ENCODE results near the gene SCUBE1. TPM values are rescaled to one million over a fixed set of nuclear protein-coding genes. Genes with fewer than 3 reads are reported as not detected.
A peak's percentile ranks its signal among the peaks of the same experiment; 100 is the strongest.

The SCUBE1 gene
- total RNA-seq, 4 donors from 2014 or later = 0.28 to 3.7 (median 1.7) TPM

DNA sequence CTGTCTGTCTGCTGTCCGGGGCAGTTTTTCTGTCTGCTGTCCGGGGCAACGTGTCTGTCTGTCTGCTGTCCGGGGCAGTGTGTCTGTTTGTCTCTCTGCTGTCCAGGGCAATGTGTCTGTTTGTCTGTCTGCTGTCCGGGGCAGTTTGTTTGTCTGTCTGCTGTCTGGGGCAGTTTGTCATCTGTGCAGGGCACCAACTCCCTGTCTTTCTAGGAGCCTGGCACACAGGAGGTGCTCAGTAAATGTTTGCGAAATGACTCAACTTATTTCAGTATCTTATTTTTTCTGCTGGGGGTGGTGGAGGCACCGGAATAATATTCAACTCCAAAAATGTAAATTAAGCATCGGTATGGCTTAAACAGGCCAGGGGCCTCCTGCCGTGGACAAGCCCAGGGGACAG, 144.2 kb downstream of the SCUBE1 start:
- TF ChIP-seq, protein P1, sequence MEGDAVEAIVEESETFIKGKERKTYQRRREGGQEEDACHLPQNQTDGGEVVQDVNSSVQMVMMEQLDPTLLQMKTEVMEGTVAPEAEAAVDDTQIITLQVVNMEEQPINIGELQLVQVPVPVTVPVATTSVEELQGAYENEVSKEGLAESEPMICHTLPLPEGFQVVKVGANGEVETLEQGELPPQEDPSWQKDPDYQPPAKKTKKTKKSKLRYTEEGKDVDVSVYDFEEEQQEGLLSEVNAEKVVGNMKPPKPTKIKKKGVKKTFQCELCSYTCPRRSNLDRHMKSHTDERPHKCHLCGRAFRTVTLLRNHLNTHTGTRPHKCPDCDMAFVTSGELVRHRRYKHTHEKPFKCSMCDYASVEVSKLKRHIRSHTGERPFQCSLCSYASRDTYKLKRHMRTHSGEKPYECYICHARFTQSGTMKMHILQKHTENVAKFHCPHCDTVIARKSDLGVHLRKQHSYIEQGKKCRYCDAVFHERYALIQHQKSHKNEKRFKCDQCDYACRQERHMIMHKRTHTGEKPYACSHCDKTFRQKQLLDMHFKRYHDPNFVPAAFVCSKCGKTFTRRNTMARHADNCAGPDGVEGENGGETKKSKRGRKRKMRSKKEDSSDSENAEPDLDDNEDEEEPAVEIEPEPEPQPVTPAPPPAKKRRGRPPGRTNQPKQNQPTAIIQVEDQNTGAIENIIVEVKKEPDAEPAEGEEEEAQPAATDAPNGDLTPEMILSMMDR (IDR thresholded peaks at IDR 0.05) = no peak
- ATAC-seq (ENCODE audit: low FRiP score) (no peak), DNase-seq (ENCODE audit: low spot score) (no peak)

DNA sequence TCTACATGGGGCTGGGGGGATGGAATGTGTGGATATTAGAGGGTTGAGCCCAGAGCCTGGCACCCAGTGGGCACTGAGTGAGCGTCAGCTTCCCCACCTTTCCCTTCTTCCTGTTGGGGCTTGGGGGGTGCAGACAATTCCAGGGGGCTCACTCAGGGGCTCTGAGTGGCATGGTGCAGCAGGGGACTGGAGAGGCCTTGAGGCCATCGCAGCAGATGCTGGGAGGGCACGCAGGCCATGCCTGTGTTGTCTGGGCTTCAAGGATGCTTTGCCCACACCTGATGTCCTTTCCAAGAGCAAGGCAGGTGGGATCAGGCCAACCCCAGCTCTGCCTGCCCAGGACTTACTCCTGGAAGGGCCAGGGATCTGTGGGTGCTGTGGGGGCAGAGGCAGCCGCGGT, 145.0 kb downstream of the SCUBE1 start:
- ATAC-seq (ENCODE audit: low FRiP score) (no peak), DNase-seq (ENCODE audit: low spot score) (no peak)
- TF ChIP-seq, protein P1 (IDR thresholded peaks at IDR 0.05) = no peak

DNA sequence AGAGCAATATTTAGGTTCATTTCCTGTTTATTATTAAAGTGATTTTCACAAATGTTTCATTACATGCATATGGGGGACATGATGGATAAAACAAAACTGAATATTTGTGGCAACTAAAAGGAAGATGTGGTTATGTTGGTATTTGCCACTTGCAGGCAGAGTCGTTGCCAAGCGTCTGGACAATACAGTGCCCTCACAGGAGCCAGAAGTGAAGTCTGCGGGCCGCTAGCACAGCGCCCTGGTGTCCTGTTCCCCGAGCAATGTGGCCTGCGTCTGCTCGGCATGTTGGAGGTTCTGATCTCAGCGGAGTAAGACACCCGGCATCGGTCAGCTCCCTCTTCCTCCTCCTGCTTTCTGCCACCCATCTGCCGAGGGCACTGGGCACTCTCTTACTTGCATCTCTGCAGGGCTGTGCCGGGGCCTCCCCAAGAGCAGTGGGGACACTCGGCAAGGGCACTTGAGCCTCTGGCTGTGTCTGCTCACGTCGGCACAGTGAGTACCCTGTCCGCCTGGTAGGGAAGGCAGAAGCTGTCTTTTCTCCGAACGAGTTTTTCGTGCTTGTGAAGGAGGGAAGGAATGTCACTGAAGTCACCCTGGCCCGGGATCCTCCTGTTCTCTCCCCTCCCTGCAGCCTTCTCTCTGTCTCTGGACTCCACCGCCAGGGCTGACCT, 145.8 kb downstream of the SCUBE1 start:
- DNase-seq (ENCODE audit: low spot score) = no peak
- no peak for ATAC-seq (ENCODE audit: low FRiP score)
- TF ChIP-seq, protein P1 (IDR thresholded peaks at IDR 0.05) = no peak

DNA sequence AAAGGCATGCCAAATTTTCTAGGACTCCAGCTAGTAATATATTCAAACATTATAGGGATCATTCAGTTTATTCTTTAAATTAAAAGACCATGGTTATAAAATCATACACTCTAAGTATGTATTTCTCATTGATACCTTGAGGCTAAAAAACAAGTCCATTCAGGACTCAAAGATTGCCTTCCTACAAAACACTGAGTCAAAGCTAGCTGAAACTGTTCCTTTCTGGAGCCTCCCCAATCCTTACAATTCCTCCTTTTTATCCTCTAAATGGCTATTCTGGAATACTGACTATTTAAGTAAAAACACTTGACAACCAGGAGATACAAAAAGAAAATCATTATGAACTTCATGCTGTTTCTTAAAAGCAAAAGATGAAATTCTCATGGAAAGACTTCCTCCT, 151.3 kb downstream of the SCUBE1 start:
- TF ChIP-seq, protein P1 (IDR thresholded peaks at IDR 0.05) = no peak
- no peak for DNase-seq (ENCODE audit: low spot score)
- no peak for ATAC-seq (ENCODE audit: low FRiP score)

DNA sequence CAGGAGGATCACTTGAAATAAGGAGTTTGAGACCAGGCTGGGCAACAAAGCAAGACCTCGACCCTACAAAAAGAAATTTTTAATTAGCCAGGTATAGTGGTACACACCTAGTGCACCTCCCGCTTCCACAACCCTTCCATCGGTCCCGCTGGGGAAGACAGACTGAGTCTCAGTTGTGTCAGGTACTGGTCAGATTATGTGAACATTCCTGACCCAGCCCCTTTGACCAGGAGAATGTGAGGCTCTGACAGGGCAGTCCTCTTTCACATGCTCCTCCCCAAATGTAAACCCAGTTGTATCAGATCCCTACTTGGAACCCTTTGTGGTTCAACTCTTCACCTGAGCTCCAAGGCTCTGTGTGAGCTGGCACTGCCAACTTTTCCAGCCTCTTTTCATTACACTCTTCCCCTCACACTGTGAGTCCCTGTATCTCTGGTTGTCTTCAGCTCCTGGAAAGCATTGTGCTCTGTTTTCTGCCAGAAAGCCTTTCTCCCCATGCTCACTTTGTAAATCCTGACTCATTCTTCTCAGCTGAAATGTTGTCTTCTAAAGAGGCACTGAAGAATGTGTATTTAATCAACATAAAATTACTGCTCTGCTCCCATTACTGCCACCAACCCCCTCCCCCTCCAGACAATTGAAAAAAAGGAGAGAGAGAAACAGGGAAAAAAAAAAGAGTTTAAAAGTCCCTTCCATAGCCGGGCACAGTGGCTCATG, 154.2 kb downstream of the SCUBE1 start:
- ATAC-seq (ENCODE audit: low FRiP score) (no peak), DNase-seq (ENCODE audit: low spot score) (no peak)
- TF ChIP-seq, protein P1 (IDR thresholded peaks at IDR 0.05) = no peak

DNA sequence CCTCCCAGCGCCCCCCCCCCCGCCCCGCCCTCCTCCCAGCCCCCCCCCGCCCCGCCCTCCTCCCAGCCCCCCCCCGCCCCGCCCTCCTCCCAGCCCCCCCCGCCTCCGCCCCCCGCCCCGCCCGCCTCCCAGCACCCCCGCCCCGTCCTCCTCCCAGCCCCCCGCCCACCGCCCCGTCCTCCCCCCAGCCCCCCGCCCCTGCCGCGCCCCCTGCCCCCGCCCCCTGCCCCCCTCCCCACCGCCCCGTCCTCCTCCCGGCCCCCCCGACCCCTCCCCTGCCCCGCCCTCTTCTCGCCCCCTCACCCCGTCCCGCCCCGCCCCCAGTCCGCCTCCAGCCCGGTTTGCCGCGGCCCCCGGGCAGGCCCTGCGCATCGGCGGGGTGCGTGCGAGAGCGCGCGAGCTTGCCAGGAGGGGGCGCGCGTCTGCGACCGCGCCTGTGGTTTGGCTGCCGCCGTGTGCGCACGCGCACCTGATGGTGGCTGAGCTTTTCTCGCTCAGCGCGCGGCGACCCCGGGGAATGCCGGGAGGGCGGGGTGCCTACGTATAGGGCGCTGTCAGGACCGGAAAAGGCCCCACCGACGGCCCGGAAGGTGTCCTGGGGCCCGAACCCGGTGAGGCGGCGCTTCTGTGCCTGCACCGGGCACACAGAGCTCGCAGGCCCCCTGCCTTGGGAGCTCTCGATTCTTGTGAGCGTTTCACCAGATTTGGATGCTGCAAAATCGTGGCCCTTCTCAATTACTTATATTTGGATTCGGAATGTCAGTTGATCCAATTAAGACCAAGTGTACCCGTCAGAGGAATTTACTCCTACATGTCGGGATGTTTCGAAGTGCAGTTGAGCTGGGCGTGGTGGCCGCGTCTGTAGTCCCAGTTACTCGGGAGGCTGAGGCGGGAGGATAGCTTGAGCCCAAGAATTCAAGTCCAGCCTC, 155.7 kb downstream of the SCUBE1 start:
- DNase-seq (ENCODE audit: low spot score) = peak; percentile 81
- TF ChIP-seq, protein P1 (IDR thresholded peaks at IDR 0.05) = peak in 1 of 3 donors; percentile 26
- ATAC-seq (ENCODE audit: low FRiP score) = peak; percentile 91

Measured in omental fat pad (tissue), 4 donors.